HG03432 (cell line): ENCODE results near the gene PRICKLE1.

Experiments used
- ATAC-seq: cut with Tn5 transposase; IDR thresholded peaks from one replicate; pipeline ENCODE4 v1.9.1; 2021; ENCODE audit warnings: mild to moderate bottlenecking, moderate library complexity; ENCODE audit not compliant: unreplicated experiment

The PRICKLE1 gene

GRCh38 chr12:42496886-42497285, 92.7 kb downstream of the PRICKLE1 start:
- ATAC-seq, result no peak

DNA sequence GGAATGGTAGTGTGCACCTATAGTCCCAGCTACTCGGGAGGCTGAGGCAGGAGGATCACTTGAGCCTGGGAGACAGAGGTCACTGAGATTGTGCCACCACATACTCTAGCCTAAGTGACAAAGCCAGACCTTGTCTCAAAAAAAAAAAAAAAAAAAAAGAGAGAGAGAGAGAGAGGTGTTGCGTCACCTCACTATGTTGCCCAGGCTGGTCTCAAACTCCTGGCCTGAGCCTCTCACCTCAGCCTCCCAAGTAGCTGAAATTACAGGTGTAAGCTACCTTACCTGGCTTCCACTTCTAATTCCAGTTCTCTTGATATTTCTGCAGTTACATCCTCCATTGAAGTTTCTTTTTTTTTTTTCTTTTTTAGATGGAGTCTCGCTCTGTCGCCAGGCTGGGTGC, 94.3 kb downstream of the PRICKLE1 start:
- no peak for ATAC-seq

DNA sequence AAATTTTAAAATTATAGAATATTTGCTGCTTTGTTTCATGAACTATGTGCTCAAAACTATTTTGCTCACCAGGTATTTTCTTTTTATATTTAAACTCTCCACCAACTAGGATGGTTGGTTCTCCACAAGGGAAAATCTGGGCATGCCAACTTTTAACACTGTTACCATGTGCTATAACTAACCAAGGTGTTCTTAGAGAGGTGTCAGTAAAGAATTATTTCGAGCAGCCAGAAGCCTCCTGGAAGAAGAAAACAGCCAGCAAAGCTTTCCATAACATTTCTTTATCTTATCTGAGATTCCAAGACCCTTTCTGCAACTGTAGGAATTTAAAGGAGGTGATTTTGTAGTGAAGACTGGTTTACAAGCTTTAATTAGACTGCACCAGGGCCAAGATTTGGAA, 97.3 kb downstream of the PRICKLE1 start:
- no peak for ATAC-seq

GRCh38 chr12:42490261-42490842, 99.2 kb downstream of the PRICKLE1 start:
- ATAC-seq, result no peak

DNA sequence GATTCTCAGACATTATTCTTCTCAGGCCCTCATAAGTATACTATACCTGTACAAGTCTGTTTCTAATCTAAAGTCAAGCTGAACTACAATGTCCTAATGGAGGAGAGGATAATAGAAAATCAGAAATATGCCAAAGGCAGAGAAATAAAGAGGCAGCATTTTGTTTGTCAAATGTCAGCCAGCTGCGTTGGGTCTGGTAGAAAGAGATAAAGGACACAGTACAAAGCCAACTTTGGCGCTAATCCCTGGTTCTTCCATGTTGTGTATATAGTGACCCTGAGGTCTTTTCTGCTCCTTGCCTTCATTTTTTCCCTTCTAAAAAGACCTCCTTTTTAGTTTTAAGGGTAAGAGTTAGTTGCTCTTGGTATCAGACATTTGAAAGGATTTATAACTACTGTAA, 103.1 kb downstream of the PRICKLE1 start:
- no peak for ATAC-seq

- ATAC-seq, result no peak
These were observed 103.7 kb downstream of the PRICKLE1 start for GRCh38 chr12:42485823-42486222.

- no peak for ATAC-seq
These were observed 104.5 kb downstream of the PRICKLE1 start for GRCh38 chr12:42484996-42485395.

- peak; percentile 35 for ATAC-seq
These were observed 106.1 kb downstream of the PRICKLE1 start for GRCh38 chr12:42483521-42483790.

- peak; percentile 84 for ATAC-seq
These were observed 106.6 kb downstream of the PRICKLE1 start for GRCh38 chr12:42482748-42483520.

- ATAC-seq, result peak; percentile 0
These were observed 107.4 kb downstream of the PRICKLE1 start for GRCh38 chr12:42482041-42482747.

- ATAC-seq, result no peak
These were observed 108.2 kb downstream of the PRICKLE1 start for GRCh38 chr12:42481368-42481767.

GRCh38 chr12:42477941-42478340, 111.6 kb downstream of the PRICKLE1 start:
- no peak for ATAC-seq

DNA sequence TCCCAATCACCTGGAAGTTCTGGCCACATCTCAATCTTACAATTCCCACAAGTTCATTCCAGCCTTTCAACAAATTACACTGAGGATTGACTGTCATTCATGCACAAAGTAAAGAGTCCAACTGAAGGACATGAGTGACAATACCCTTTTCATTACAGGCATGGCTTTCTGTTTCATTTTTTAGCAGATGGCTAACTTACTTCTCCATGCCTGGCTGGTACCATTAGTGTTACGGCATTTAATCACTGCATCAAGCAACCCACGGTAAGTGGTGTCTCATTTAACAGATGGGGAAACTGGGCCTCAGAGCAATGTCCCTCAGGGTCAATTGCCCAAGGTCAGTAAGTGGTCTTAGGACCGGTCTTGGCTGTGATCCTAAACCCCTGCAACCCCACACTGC, 114.4 kb downstream of the PRICKLE1 start:
- ATAC-seq, result peak; percentile 43

GRCh38 chr12:42474391-42474790, 115.2 kb downstream of the PRICKLE1 start:
- no peak for ATAC-seq

- no peak for ATAC-seq
These were observed 116.0 kb downstream of the PRICKLE1 start for GRCh38 chr12:42473561-42473960.

GRCh38 chr12:42473130-42473529, 116.4 kb downstream of the PRICKLE1 start:
- ATAC-seq, result no peak

DNA sequence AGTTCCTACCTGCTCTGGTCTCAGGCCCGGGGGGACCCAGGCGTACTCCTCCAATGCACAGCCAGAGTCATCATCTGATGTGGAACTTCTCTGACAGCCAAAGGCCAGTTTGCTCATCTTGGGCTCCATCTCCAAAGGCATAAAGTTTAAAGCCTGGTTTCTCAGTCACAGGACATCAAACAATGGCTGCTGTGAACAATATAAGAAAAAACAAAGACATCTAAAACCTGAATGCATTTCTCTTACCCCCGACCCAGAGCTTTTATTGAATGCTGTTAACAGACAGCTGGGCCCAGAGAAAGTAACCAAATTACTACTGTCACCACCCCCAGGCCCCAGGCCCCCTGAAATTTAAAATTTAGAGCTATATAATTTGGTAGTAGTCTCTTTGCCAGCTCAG, 117.2 kb downstream of the PRICKLE1 start:
- ATAC-seq, result no peak

GRCh38 chr12:42469355-42470175, 120.0 kb downstream of the PRICKLE1 start:
- ATAC-seq, result peak; percentile 96

- peak; percentile 8 for ATAC-seq
These were observed 120.6 kb downstream of the PRICKLE1 start for GRCh38 chr12:42468921-42469320.

- ATAC-seq, result no peak
These were observed 121.2 kb downstream of the PRICKLE1 start for GRCh38 chr12:42468341-42468821.

DNA sequence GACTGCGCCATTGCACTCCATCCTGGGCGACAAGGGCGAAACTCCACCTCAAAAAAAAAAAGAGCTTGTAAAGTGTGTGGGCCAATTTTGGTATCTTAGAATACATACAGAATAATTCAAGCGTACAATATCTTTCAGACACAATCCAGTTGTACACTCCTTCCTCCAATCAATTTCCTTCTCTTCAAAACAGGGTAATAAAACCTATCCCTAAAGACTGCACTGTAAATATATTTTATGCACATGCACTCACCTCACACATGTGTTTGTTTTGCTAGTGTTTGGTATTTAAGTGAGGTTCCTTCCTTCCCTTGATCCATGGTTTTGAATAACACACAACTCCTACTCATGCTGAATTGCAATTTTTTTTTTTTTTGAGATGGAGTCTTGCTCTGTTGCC, 125.9 kb downstream of the PRICKLE1 start:
- ATAC-seq, result no peak
